IMR-90 (cell line): ENCODE measurements around the gene ANO2. TPM values are rescaled to one million over a fixed set of nuclear protein-coding genes. Genes with fewer than 3 reads are reported as not detected.

Experiments
- ATAC-seq: fragments of 200-7000 bp; cut with Tn5 transposase; 2 replicates; pipeline ENCODE4 v1.9.1; 2020; ENCODE audit warnings: low read depth, mild to moderate bottlenecking, moderate library complexity
- BruUV-seq: library from RNA; stranded (reverse); fragments of 400-500 nt; replicated peaks from 2 replicates; lab custom pipeline; 2021; lab: Mats Ljungman, UMichigan
- CTCF ChIA-PET: fragments of 300-600 bp; formaldehyde crosslinking; extraction: SDS; loops from one replicate; lab custom pipeline; 2021; ENCODE audit warnings: antibody characterized with exemption; lab: Yijun Ruan, JAX
- POLR2A ChIA-PET: fragments of 300-600 bp; sonication (Branson Sonifier 250); formaldehyde crosslinking; loops from one replicate; lab custom pipeline; 2022; ENCODE audit warnings: antibody characterized with exemption; ENCODE audit not compliant: unreplicated experiment; lab: Charles Lee
- DNase-seq: peaks from one replicate; pipeline ENCODE4 v3.0.0; 2013
- H2AFZ ChIP-seq: replicated peaks from 2 replicates; pipeline ENCODE3; 2013; ENCODE audit warnings: low read length, mild to moderate bottlenecking; ENCODE audit not compliant: poor library complexity
- H2AK5ac ChIP-seq: 2 replicates; pipeline ENCODE4 v1.6.1; 2013; ENCODE audit warnings: low read depth, low read length, inconsistent platforms
- H2AK9ac ChIP-seq: replicated peaks from 2 replicates; pipeline ENCODE3; 2013; ENCODE audit warnings: mild to moderate bottlenecking, low read depth, low read length, moderate library complexity; ENCODE audit not compliant: poor library complexity
- H2BK120ac ChIP-seq: 2 replicates; pipeline ENCODE4 v1.6.1; 2013; ENCODE audit warnings: low read depth, low read length, inconsistent platforms
- H2BK15ac ChIP-seq: 3 replicates; pipeline ENCODE4 v1.6.1; 2013; ENCODE audit warnings: low read depth, low read length, inconsistent platforms
- H2BK20ac ChIP-seq: 2 replicates; pipeline ENCODE4 v1.6.1; 2013; ENCODE audit warnings: low read depth, mild to moderate bottlenecking, inconsistent platforms, low read length, moderate library complexity
- H2BK5ac ChIP-seq: 2 replicates; pipeline ENCODE4 v1.6.1; 2013; ENCODE audit warnings: mild to moderate bottlenecking, low read depth, low read length, inconsistent platforms; ENCODE audit not compliant: poor library complexity, severe bottlenecking
- H3K14ac ChIP-seq: replicated peaks from 2 replicates; pipeline ENCODE4 v1.6.1; 2013; ENCODE audit warnings: low read depth, low read length, inconsistent platforms
- H3K18ac ChIP-seq: 2 replicates; pipeline ENCODE4 v1.6.1; 2013; ENCODE audit warnings: low read depth, low read length, control low read depth
- H3K23ac ChIP-seq: 2 replicates; pipeline ENCODE4 v1.6.1; 2013; ENCODE audit warnings: low read depth, low read length, inconsistent platforms
- H3K27ac ChIP-seq: 2 replicates; pipeline ENCODE4 v1.5.1; 2013; ENCODE audit warnings: mild to moderate bottlenecking, control low read depth, low read length; ENCODE audit not compliant: insufficient read depth
- H3K27me3 ChIP-seq: 2 replicates; pipeline ENCODE4 v1.6.1; 2013; ENCODE audit warnings: low read length; ENCODE audit not compliant: control insufficient read depth, insufficient read depth
- H3K36me3 ChIP-seq: 2 replicates; pipeline ENCODE4 v1.6.1; 2013; ENCODE audit warnings: low read length, mixed read lengths; ENCODE audit not compliant: control insufficient read depth, insufficient read depth
- H3K4ac ChIP-seq: 2 replicates; pipeline ENCODE4 v1.6.1; 2013; ENCODE audit warnings: low read depth, low read length, inconsistent platforms
- H3K4me1 ChIP-seq: 2 replicates; pipeline ENCODE4 v1.6.1; 2013; ENCODE audit warnings: low read length, mixed read lengths; ENCODE audit not compliant: control insufficient read depth, insufficient read depth
- H3K4me2 ChIP-seq: 2 replicates; pipeline ENCODE4 v1.6.1; 2013; ENCODE audit warnings: low read depth, mild to moderate bottlenecking, control low read depth, low read length, moderate library complexity
- H3K4me3 ChIP-seq: 2 replicates; pipeline ENCODE4 v1.5.1; 2013; ENCODE audit warnings: low read depth, mild to moderate bottlenecking, control low read depth, low read length, moderate library complexity; ENCODE audit not compliant: insufficient read depth
- H3K56ac ChIP-seq: 2 replicates; pipeline ENCODE4 v1.6.1; 2013; ENCODE audit warnings: low read length, inconsistent platforms; ENCODE audit not compliant: insufficient read depth; ENCODE audit errors: extremely low read depth
- H3K79me1 ChIP-seq, 2 experiments: 2 replicates each; pipeline ENCODE4 v1.6.1; 2013; ENCODE audit warnings: low read length in 2 of 2, inconsistent platforms in 1 of 2, low read depth in 1 of 2
- H3K9ac ChIP-seq: 2 replicates; pipeline ENCODE4 v1.6.1; 2013; ENCODE audit warnings: low read depth, low read length, control low read depth
- H3K9me1 ChIP-seq: 2 replicates; pipeline ENCODE4 v1.6.1; 2013; ENCODE audit warnings: low read length, inconsistent platforms; ENCODE audit not compliant: insufficient read depth
- H3K9me3 ChIP-seq: 2 replicates; pipeline ENCODE4 v1.6.1; 2013; ENCODE audit warnings: low read length; ENCODE audit not compliant: control insufficient read depth, insufficient read depth
- H4K20me1 ChIP-seq: 2 replicates; pipeline ENCODE4 v1.6.1; 2013; ENCODE audit warnings: low read length, inconsistent platforms; ENCODE audit not compliant: insufficient read depth
- H4K5ac ChIP-seq: 2 replicates; pipeline ENCODE4 v1.6.1; 2013; ENCODE audit warnings: mild to moderate bottlenecking, low read depth, low read length, control low read depth
- H4K8ac ChIP-seq, 2 experiments: 2 replicates each; pipeline ENCODE4 v1.6.1; 2013; ENCODE audit warnings: low read depth in 2 of 2, low read length in 2 of 2, control low read depth in 1 of 2, inconsistent platforms in 1 of 2
- H4K91ac ChIP-seq: 2 replicates; pipeline ENCODE4 v1.6.1; 2013; ENCODE audit warnings: low read depth, low read length, inconsistent platforms; ENCODE audit not compliant: insufficient read depth
- BHLHE40 ChIP-seq: fragments of 150-350 bp; IDR thresholded peaks from 2 replicates; pipeline ENCODE4 v1.6.1; 2016; ENCODE audit warnings: mild to moderate bottlenecking, low read depth, low read length
- CEBPB ChIP-seq: IDR thresholded peaks from 2 replicates; pipeline ENCODE4 v1.6.1; 2012; ENCODE audit warnings: low read depth, low read length, improper control_type of control experiment
- CTCF ChIP-seq: conservative IDR thresholded peaks from 2 replicates; pipeline ENCODE4 v1.5.1; 2012; ENCODE audit warnings: mild to moderate bottlenecking, low read depth, low read length, improper control_type of control experiment
- ELK1 ChIP-seq: fragments of 150-350 bp; IDR thresholded peaks from 2 replicates; pipeline ENCODE4 v1.6.1; 2016; ENCODE audit warnings: low read depth, mild to moderate bottlenecking, low read length, moderate library complexity, borderline replicate concordance
- FOS ChIP-seq: fragments of 150-350 bp; IDR thresholded peaks from 2 replicates; pipeline ENCODE4 v1.6.1; 2016; ENCODE audit warnings: low read depth, low read length
- MAFK ChIP-seq: IDR thresholded peaks from 2 replicates; pipeline ENCODE4 v1.6.1; 2012; ENCODE audit warnings: low read depth, low read length, improper control_type of control experiment
- MAZ ChIP-seq: IDR thresholded peaks from 2 replicates; pipeline ENCODE4 v1.6.1; 2012; ENCODE audit warnings: low read depth, mild to moderate bottlenecking, low read length, improper control_type of control experiment, moderate library complexity, borderline replicate concordance
- NFE2L2 ChIP-seq: fragments of 150-350 bp; IDR thresholded peaks from 2 replicates; pipeline ENCODE4 v1.6.1; 2016; ENCODE audit warnings: low read depth, mild to moderate bottlenecking, low read length
- POLR2A ChIP-seq: IDR thresholded peaks from 2 replicates; pipeline ENCODE4 v1.6.1; 2012; ENCODE audit warnings: mild to moderate bottlenecking, low read depth, low read length
- RAD21 ChIP-seq: IDR thresholded peaks from 2 replicates; pipeline ENCODE4 v1.6.1; 2012; ENCODE audit warnings: low read length, improper control_type of control experiment
- RCOR1 ChIP-seq: IDR thresholded peaks from 2 replicates; pipeline ENCODE4 v1.6.1; 2012; ENCODE audit warnings: mild to moderate bottlenecking, low read length, improper control_type of control experiment; ENCODE audit not compliant: insufficient replicate concordance
- RFX5 ChIP-seq: IDR thresholded peaks from 2 replicates; pipeline ENCODE4 v1.8.0; 2012; ENCODE audit warnings: low read depth, mild to moderate bottlenecking, low read length, moderate library complexity
- USF2 ChIP-seq: fragments of 150-350 bp; IDR thresholded peaks from 2 replicates; pipeline ENCODE4 v1.6.1; 2017; ENCODE audit warnings: mild to moderate bottlenecking, antibody characterized with exemption, low read length, low read depth
- WGBS, 2 experiments: methylation state at CpG; one replicate each; pipeline versions ENCODE4 v1.1.5 to v1.1.7; 2013; ENCODE audit warnings: missing lambda C conversion rate in 2 of 2; ENCODE audit not compliant: insufficient read length in 1 of 2; ENCODE audit errors: extremely low coverage in 2 of 2; 5-methylcytosine and 5-hydroxymethylcytosine counted together
- dilution Hi-C: fragments of 300-500 bp; cut with HindIII; formaldehyde crosslinking; loops from one replicate; pipeline ENCODE4 v1.14.3; 2018; ENCODE audit warnings: low sequenced_read_pairs; ENCODE audit not compliant: unreplicated experiment
- in situ Hi-C: fragments of 300-500 bp; cut with MboI; formaldehyde crosslinking; loops from 3 replicates; pipeline ENCODE4 v1.14.3; 2019; ENCODE audit warnings: low sequenced_read_pairs, inconsistent platforms, mixed read lengths
- intact Hi-C: fragments of 100-400 bp; cut with micrococcal nuclease; formaldehyde crosslinking; loops from 2 replicates; pipeline ENCODE4 v1.10.0; 2022
- polyA plus RNA-seq, 3 experiments: library from polyadenylated mRNA; depleted of rRNA; stranded (reverse); fragments of >200 nt; gene quantifications; 2 replicates each; pipeline ENCODE4 v1.2.3, GENCODE V29; 2012; ENCODE audit warnings: low replicate concordance in 1 of 3
- total RNA-seq: library from RNA; depleted of rRNA; stranded (reverse); fragments of >200 nt; gene quantifications from 2 replicates; pipeline ENCODE4 v1.2.3, GENCODE V29; 2012

ANO2 gene
- total and polyA plus RNA-seq, 2 of the 4 experiments (the other 2 are of a cell fraction): 0.22 TPM; not detected in 1

GRCh38 chr12:5941907-5942306, 3.2 kb downstream of the ANO2 start:
- no peak overlapping the region for H2AK9ac ChIP-seq
- H3K9me1 ChIP-seq: no peaks in the 10 kb centered on the region
- no peaks in the 10 kb centered on the region for H3K36me3 ChIP-seq
- ATAC-seq (no peak), DNase-seq (no peak)
- intact Hi-C loops (no loop called here), dilution Hi-C loops (no loop called here), in situ Hi-C loops (no loop called here)
- peaks cover 35% of the 10 kb centered on the region for H3K27me3 ChIP-seq
- no peak overlapping the region for H2BK20ac ChIP-seq
- H3K4me1 ChIP-seq: 0 out of 2 replicates have a peak, but pooled peaks cover 2% of the 10 kb centered on the region
- H3K4ac ChIP-seq: no peak overlapping the region
- H4K20me1 ChIP-seq: no peaks in the 10 kb centered on the region
- no peak overlapping the region for H2BK120ac ChIP-seq
- H3K9ac ChIP-seq: no peak overlapping the region
- ChIA-PET POLR2A (no interaction called here), CTCF (no interaction called here)
- H4K91ac ChIP-seq: no peak overlapping the region
- BruUV-seq: no TSS peak
- TF ChIP-seq FOS (no peak), ELK1 (no peak), RFX5 (no peak), RCOR1 (no peak), USF2 (no peak), NFE2L2 (no peak), CEBPB (no peak), POLR2A (no peak), CTCF (no peak), MAZ (no peak), BHLHE40 (no peak), MAFK (no peak), RAD21 (no peak)
- H3K23ac ChIP-seq: no peak overlapping the region
- no peak overlapping the region for H3K14ac ChIP-seq
- H3K18ac ChIP-seq: no peak overlapping the region
- no peak overlapping the region for H4K8ac ChIP-seq
- H2AFZ ChIP-seq: no peak overlapping the region
- no peak overlapping the region for H3K4me3 ChIP-seq
- H4K5ac ChIP-seq: no peak overlapping the region
- no peak overlapping the region for H2AK5ac ChIP-seq
- H2BK5ac ChIP-seq: no peak overlapping the region
- H2BK15ac ChIP-seq: no peak overlapping the region
- H3K9me3 ChIP-seq: no peaks in the 10 kb centered on the region; the same call in none of the 2 replicates
- H3K79me1 ChIP-seq: no peaks in the 10 kb centered on the region
- H3K27ac ChIP-seq: no peak overlapping the region
- WGBS, 2 experiments: no CpG with 5 or more reads among the region's 3 CpGs
- no peak overlapping the region for H3K56ac ChIP-seq
- no peak overlapping the region for H3K4me2 ChIP-seq
